GM23248 (cell line): ENCODE measurements around the gene CYP3A5. TPM values are rescaled to one million over a fixed set of nuclear protein-coding genes. Genes with fewer than 3 reads are reported as not detected.

ENCODE experiments used
- DNase-seq: peaks from one replicate; pipeline ENCODE4 v3.0.0-alpha.2; 2015
- H2AFZ ChIP-seq: fragments of 200-600 bp; sonication (generic); 2 replicates; pipeline ENCODE4 v1.6.1; 2016; ENCODE audit warnings: antibody characterized with exemption
- H3F3A ChIP-seq: fragments of 200-600 bp; sonication (generic); 2 replicates; pipeline ENCODE4 v1.6.1; 2016; ENCODE audit warnings: mild to moderate bottlenecking, antibody characterized with exemption, mixed run types; ENCODE audit not compliant: insufficient read depth
- H3K27ac ChIP-seq: fragments of 200-600 bp; sonication (generic); 2 replicates; pipeline ENCODE4 v1.5.1; 2016; ENCODE audit warnings: mild to moderate bottlenecking
- H3K27me3 ChIP-seq: fragments of 200-600 bp; sonication (generic); replicated peaks from 2 replicates; pipeline ENCODE4 v1.6.1; 2016; ENCODE audit warnings: mild to moderate bottlenecking; ENCODE audit not compliant: insufficient read depth
- H3K36me3 ChIP-seq: fragments of 200-600 bp; sonication (generic); 2 replicates; pipeline ENCODE4 v1.6.1; 2016; ENCODE audit warnings: low read depth, mild to moderate bottlenecking
- H3K4me1 ChIP-seq: fragments of 200-600 bp; sonication (generic); 2 replicates; pipeline ENCODE4 v1.6.1; 2016; ENCODE audit warnings: mild to moderate bottlenecking; ENCODE audit not compliant: insufficient read depth
- H3K4me2 ChIP-seq: fragments of 200-600 bp; sonication (generic); one replicate; pipeline ENCODE4 v1.6.1; 2016; ENCODE audit warnings: mild to moderate bottlenecking; ENCODE audit not compliant: unreplicated experiment
- H3K4me3 ChIP-seq: fragments of 200-600 bp; sonication (generic); 2 replicates; pipeline ENCODE4 v1.5.1; 2016; ENCODE audit warnings: mild to moderate bottlenecking
- H3K79me2 ChIP-seq: fragments of 200-600 bp; sonication (generic); 2 replicates; pipeline ENCODE4 v1.6.1; 2016; ENCODE audit warnings: mild to moderate bottlenecking; ENCODE audit not compliant: insufficient read depth
- H3K9ac ChIP-seq: fragments of 200-600 bp; sonication (generic); 2 replicates; pipeline ENCODE4 v1.6.1; 2016; ENCODE audit warnings: mild to moderate bottlenecking
- H3K9me2 ChIP-seq: fragments of 200-600 bp; sonication (generic); 2 replicates; pipeline ENCODE4 v1.6.1; 2016; ENCODE audit warnings: mixed run types, mild to moderate bottlenecking, moderate library complexity; ENCODE audit not compliant: insufficient read depth
- H3K9me3 ChIP-seq: fragments of 200-600 bp; sonication (generic); one replicate; pipeline ENCODE4 v1.6.1; 2017; ENCODE audit warnings: low read depth
- H4K20me1 ChIP-seq: fragments of 200-600 bp; sonication (generic); 2 replicates; pipeline ENCODE4 v1.6.0; 2016; ENCODE audit not compliant: insufficient read depth
- EZH2 ChIP-seq: fragments of 200-600 bp; sonication (generic); IDR thresholded peaks from 2 replicates; pipeline ENCODE4 v1.6.1; 2018; ENCODE audit warnings: antibody characterized with exemption, mild to moderate bottlenecking; ENCODE audit not compliant: insufficient read depth, poor library complexity, severe bottlenecking
- EZH2phosphoT487 ChIP-seq: fragments of 200-600 bp; sonication (generic); IDR thresholded peaks from 2 replicates; pipeline ENCODE4 v1.6.1; 2018; ENCODE audit warnings: antibody characterized with exemption, moderate library complexity, mild to moderate bottlenecking, low read depth; ENCODE audit not compliant: insufficient read depth
- WGBS, 2 experiments: methylation state at CpG; one replicate each; pipeline ENCODE4 v1.1.6; 2015 to 2017; ENCODE audit warnings: low lambda C conversion rate in 2 of 2, low coverage in 1 of 2; ENCODE audit errors: missing lambda C conversion rate in 2 of 2; 5-methylcytosine and 5-hydroxymethylcytosine counted together
- in situ Hi-C: fragments of 300-500 bp; cut with MboI; formaldehyde crosslinking; loops from 2 replicates; pipeline ENCODE4 v1.15.0; 2020
- polyA plus RNA-seq: library from polyadenylated mRNA; unstranded; fragments of >200 nt; fragmentation: Nextera tagmentation; extraction: Ambion mirVana; gene quantifications from 2 replicates; pipeline ENCODE4 v1.2.1, GENCODE V29; 2016
- total RNA-seq: library from RNA; depleted of rRNA; stranded (reverse); fragments of >200 nt; shearing (Covaris generic); gene quantifications from 2 replicates; pipeline ENCODE4 v1.2.3, GENCODE V29; 2014

CYP3A5 gene
- total and polyA plus RNA-seq, 2 experiments from 2014 or later: 0.26 TPM; not detected in 1

GRCh38 chr7:99625321-99625720, 54.5 kb downstream of the CYP3A5 start:
- H3K9ac ChIP-seq: no peak overlapping the region
- H3K4me3 ChIP-seq: no peak overlapping the region
- H4K20me1 ChIP-seq: no peaks in the 10 kb centered on the region
- no peaks in the 10 kb centered on the region for H3K9me2 ChIP-seq
- in situ Hi-C loops: no loop called here
- H3K27ac ChIP-seq: no peak overlapping the region
- H3K4me2 ChIP-seq: no peak overlapping the region
- WGBS, 2 experiments: 75% methylated on average over 5 of the region's 5 CpGs
- H3K27me3 ChIP-seq: no peaks in the 10 kb centered on the region
- H3K4me1 ChIP-seq: no peaks in the 10 kb centered on the region
- DNase-seq: no peak
- TF ChIP-seq EZH2 (no peak), EZH2phosphoT487 (no peak)
- no peak overlapping the region for H2AFZ ChIP-seq
- H3K36me3 ChIP-seq: peaks cover 56% of the 10 kb centered on the region
- no peaks in the 10 kb centered on the region for H3F3A ChIP-seq
- H3K9me3 ChIP-seq: no peaks in the 10 kb centered on the region
- peaks cover 18% of the 10 kb centered on the region for H3K79me2 ChIP-seq

DNA sequence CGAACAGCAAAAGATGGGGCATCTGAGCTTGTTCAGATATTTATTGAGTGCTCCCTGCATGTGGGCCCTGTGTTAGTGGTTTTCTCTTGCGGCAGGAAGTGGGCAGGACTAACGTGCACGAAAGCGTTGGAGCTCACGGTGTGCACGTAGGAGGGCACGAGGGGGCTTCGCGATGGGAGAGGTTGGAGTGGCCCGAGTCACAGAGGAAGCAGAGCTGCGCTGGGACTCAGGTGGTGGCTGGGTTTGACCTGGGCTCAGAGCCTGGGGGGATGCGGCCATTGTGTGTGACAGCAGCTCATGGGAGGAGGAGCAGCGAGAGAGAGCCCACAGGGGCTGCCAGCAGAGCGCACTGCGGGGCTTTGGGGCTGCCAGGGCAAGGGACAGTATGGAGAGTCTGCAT, 55.3 kb downstream of the CYP3A5 start:
- in situ Hi-C loops: no loop called here
- Histone ChIP-seq H2AFZ (no peak overlapping the region), H3K9me2 (no peaks in the 10 kb centered on the region), H3K27ac (no peak overlapping the region), H3K4me3 (no peak overlapping the region), H3K9me3 (no peaks in the 10 kb centered on the region), H3K79me2 (peaks cover 25% of the 10 kb centered on the region), H3K27me3 (no peaks in the 10 kb centered on the region), H3K36me3 (peaks cover 60% of the 10 kb centered on the region), H3K4me2 (no peak overlapping the region), H4K20me1 (no peaks in the 10 kb centered on the region), H3K4me1 (peaks cover under 1% of the 10 kb centered on the region), H3K9ac (no peak overlapping the region), H3F3A (peaks cover 3% of the 10 kb centered on the region)
- no peak for DNase-seq
- WGBS, 2 experiments: 95% methylated on average over 16 of the region's 16 CpGs
- TF ChIP-seq EZH2: no peak
- no peak for TF ChIP-seq EZH2phosphoT487

DNA sequence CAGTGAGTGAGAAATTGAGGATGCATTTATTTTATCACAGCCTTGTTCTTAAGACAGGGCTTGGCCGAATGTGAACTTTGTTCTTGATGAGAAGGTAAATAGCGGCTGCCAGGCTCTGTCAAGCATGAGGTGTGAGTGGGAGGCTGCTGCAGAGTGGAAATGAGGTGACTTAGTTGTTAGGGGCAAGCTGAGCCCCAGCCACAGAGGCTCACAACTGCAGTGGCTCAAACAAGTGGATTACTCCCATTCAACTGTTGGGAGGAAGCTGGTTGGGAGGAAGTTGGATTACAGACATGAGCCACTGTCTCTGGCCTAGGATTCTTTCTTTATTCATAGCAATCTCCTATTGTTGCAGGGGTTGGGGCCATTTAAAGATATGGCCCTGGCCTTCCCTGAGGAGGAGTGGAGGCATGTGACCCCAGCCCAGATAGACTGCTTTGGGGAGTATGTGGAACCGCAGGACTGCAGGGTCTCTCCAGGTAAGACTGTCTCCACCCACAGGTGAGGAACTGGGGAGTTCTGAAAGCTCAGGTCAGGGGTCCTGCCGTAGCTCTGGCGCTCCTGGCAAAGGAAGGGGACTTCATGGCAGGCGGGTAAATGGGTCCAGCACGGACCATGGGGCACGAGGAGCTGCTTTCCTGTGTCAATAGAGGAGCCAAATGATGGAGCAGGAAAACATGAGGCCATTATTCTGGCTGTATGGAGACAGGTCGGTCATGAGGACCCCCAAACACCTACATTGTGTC, 55.9 kb downstream of the CYP3A5 start:
- no peak overlapping the region for H3K4me2 ChIP-seq
- H3K9ac ChIP-seq: no peak overlapping the region
- peaks cover 7% of the 10 kb centered on the region for H3K4me1 ChIP-seq
- no peaks in the 10 kb centered on the region for H4K20me1 ChIP-seq
- in situ Hi-C loops: no loop called here
- H3K27me3 ChIP-seq: no peaks in the 10 kb centered on the region
- TF ChIP-seq EZH2 (no peak), EZH2phosphoT487 (no peak)
- peaks cover 9% of the 10 kb centered on the region for H3F3A ChIP-seq
- no peak overlapping the region for H2AFZ ChIP-seq
- no peaks in the 10 kb centered on the region for H3K9me3 ChIP-seq
- H3K79me2 ChIP-seq: peaks cover 31% of the 10 kb centered on the region
- WGBS, 2 experiments: 88 to 89% methylated on average over 9 of the region's 9 CpGs
- H3K27ac ChIP-seq: no peak overlapping the region
- DNase-seq: no peak
- no peaks in the 10 kb centered on the region for H3K9me2 ChIP-seq
- no peak overlapping the region for H3K4me3 ChIP-seq
- peaks cover 65% of the 10 kb centered on the region for H3K36me3 ChIP-seq

GRCh38 chr7:99623091-99623693, 56.6 kb downstream of the CYP3A5 start:
- H3K79me2 ChIP-seq: peaks cover 31% of the 10 kb centered on the region
- no peak for DNase-seq
- H3K36me3 ChIP-seq: peaks cover 62% of the 10 kb centered on the region
- H3K4me3 ChIP-seq: no peak overlapping the region
- no peaks in the 10 kb centered on the region for H3K9me2 ChIP-seq
- H3F3A ChIP-seq: peaks cover 16% of the 10 kb centered on the region
- in situ Hi-C loops: no loop called here
- H4K20me1 ChIP-seq: no peaks in the 10 kb centered on the region
- no peak overlapping the region for H2AFZ ChIP-seq
- H3K9me3 ChIP-seq: no peaks in the 10 kb centered on the region
- WGBS, 2 experiments: 90 to 91% methylated on average over 7 of the region's 7 CpGs
- H3K9ac ChIP-seq: no peak overlapping the region
- H3K4me2 ChIP-seq: no peak overlapping the region
- peaks cover 14% of the 10 kb centered on the region for H3K4me1 ChIP-seq
- no peaks in the 10 kb centered on the region for H3K27me3 ChIP-seq
- TF ChIP-seq EZH2phosphoT487 (no peak), EZH2 (no peak)
- no peak overlapping the region for H3K27ac ChIP-seq
